GM19372 (cell line): Measurements from ENCODE around the gene ZAR1L.

Source experiments
- ATAC-seq: cut with Tn5 transposase; IDR thresholded peaks from one replicate; pipeline ENCODE4 v1.9.1; 2021; ENCODE audit warnings: mild to moderate bottlenecking, low read depth, moderate library complexity; ENCODE audit not compliant: unreplicated experiment

ZAR1L gene

DNA sequence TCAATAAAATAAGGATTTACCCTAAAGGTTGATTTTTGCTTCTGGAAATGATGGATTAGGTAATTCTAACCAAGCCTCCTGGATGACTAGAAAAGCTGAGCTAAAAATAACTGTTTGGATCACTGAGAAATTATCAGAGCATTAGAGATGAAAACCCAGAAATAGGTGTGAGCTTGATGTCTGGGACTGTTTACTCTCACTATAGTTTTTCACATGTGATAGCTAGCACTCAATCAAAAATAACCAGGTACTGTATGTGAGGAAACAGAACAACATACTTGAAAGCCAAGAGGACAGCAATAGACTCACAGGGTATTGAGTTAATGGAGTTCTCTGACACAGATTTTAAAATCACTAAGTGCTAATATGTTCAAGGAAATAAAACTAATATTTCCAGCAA, 9.5 kb downstream of the ZAR1L start:
- ATAC-seq = no peak

DNA sequence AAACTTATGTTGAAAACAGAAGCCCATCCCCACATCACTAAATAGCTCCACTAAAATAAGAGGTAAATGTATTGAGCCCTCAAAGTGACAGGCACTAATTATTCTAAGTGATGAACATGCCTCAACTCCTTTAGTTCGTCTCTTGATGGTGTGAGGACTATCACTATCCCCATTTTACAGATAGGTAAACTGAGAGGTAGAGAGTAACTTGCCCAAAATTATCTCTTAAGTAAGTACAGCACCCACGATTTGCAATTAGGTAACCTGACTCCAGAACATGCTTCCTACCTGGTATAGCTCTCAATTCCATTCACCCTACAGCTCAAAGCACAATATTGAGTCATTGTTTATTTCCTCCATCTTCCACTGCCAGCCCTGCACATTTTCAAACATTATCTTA, 12.7 kb downstream of the ZAR1L start:
- no peak for ATAC-seq

DNA sequence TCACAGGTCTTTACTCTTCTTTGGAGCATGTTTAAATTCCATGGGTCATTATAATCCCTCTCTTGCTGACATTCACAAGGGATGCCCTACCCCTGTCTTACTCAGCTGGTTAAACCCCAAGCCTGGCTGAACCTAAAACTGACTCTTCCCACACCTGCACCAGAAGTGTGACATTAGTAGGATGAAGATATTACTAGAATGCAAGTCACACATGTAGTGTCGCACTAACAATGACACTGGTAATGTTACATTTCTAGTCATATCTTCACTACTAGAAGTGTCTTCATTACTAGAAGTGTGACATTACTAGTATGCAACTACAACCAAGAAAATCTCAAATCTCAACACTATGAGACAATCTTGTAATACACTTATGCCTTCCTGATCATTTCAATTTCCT, 14.2 kb downstream of the ZAR1L start:
- no peak for ATAC-seq

DNA sequence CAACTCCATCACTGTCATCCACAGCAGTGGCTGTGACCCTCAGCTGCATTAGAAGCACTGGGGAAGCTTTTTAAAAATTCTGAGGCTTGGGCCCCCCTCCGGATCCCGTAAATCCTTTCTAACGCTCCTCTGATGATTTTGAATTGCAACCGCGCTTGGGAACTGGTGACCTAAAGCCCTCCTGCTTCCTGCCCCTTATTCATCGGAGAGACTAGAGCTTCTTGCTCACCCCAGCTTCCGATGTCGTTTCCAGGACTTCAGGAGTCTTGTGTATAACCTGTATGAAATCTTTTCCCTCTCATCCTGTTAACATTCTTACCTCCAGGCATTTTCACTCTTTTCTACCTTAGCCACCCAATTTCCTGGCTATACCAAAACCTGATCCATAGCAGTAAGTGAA, 14.8 kb downstream of the ZAR1L start:
- no peak for ATAC-seq

DNA sequence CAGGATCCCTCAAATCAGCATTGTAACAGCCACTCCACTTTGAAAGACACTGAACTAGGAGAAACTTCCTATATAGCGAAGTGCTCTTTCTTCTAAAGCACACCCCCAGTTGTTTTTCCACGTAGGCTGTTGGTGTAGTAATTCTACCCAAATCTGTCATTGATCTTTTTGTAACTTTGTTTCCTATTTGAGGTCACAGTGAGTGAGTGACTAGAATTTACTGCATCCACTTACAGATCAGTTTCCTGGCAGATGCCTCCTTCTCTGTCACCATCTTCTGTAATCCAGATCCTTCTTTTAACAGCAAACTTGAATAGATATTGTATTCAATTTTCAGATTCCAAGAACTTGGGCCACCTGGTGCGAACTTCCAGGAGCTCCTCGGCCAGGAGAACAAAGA, 15.3 kb downstream of the ZAR1L start:
- ATAC-seq = no peak

DNA sequence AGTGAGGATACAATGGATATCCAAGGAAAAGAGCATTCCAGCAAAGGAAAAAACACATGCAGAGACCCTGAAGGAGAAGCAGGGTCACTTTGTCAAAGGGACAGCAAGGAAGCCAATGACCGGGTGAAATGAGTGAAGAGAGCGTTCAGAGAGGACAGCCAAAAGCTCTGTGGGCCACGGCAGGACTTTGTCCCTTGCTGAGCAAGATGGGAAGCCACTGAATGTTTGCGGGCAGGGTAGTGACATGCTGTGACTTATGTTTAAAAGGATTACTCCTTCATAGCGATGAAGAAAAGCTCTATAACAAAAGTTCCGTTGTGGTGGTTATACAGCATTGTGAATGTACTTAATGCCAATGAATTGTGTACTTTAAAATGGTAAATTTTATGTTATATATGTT, 16.5 kb downstream of the ZAR1L start:
- ATAC-seq = no peak

DNA sequence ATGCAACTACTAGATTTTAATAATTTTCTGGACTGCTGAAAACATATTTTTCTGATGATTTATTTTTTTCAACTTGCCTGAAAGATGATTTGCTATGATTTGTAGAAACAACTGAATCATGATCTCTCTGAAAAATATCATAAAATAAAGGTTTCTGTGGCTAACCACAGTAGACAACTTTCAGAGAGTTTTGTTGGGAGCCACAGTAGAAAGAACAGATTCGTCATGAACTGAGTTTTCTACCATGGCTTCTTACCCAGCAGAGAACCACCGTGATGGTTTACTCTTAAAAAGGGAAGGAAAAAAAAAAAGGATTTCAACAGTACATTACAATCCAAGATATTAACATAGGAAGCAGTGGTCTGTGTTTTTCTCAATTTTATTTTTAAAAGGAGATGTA, 18.0 kb downstream of the ZAR1L start:
- ATAC-seq = no peak

DNA sequence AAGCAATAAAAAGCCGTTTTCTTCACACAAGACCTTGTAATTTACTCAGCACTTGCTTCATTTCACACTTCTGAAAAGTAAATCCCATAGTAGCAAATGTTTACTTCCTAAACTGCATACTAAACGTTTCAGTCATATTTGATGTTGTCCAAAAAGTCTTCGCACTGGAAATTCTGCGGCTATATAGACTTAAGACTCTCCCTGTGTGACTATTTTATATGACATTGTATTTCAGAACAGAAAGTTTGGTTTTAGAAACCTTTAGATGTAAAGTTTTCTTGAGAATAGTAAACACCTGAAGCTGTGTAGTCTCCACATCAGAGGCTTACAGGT, 29.6 kb downstream of the ZAR1L start:
- no peak for ATAC-seq

DNA sequence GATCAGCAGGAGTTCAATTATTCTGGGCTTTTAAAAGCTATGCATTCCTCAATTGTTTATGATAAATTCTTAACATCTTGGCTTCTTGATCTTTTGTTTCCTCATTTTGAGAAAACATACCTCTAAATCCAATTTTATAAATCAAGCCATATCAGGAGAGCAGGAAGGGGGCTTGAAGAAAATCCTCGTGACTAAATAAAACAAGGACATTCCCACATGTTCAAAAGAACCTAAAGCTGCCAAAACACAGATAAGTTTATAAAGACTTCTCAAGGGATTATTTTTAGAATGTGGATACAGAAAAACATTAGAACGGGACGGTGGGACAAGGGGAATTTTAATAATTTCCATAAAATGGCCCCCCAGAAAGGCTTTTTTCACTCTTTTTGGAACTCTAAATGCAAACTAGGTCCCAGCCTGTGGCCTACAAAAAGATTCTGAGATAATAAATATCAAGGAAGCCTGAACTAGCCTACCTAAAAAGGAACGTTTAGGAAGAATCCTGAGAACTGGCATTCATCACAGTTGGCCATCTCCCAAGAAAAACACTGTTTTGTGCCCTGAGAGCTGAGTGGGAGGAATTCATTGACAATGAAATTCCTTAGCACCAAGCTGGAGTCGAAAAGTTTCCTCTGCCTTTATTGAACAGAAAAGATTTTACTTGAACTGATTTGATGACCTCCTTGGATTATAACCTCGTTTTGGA, 30.1 kb downstream of the ZAR1L start:
- ATAC-seq = no peak

DNA sequence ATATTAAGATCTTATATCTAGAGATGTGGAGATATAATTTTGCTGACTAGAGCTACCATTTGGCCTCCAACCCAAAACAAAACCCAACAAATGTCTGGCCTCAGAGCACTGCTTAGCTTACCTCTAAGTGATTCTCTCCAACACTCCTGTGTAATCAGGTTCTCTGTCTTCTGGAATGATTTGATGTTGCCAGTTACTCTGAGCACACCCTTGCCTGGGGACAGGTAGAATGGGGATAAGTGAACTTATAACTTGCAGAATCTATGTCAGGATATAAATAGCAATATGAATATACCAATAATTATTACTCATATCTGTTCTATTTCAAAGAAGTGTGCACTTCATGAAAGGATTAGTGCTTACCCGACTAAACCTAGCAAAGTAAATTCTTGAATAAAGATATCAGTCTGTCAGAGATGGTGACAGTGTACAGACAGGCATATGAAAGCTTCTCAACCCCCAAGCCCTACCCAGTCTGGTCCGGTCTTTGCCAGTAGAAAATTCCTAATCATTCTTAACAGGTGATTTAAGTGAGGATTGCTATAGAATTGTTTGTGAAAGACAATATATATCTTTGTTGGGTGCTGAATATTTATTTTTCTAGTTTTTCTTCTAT, 33.0 kb downstream of the ZAR1L start:
- ATAC-seq = no peak

DNA sequence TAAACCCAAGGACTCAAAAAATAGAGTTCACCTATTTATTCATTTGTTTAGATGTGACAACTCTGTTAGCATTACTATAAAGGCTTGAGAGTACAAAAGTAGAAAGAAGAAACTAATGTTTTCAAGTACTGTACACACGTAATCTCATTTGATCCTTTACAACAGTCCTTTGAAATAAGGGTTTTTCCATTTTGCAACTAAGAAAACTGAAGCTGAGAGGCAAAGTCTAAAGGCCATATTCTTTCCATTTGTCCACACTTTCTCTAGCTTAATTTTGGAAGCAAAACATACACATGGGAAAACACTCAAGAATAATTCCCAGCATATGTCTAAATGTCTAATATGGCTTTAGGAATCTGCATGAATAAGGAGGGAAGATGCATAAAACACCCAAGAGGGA, 34.1 kb downstream of the ZAR1L start:
- no peak for ATAC-seq

DNA sequence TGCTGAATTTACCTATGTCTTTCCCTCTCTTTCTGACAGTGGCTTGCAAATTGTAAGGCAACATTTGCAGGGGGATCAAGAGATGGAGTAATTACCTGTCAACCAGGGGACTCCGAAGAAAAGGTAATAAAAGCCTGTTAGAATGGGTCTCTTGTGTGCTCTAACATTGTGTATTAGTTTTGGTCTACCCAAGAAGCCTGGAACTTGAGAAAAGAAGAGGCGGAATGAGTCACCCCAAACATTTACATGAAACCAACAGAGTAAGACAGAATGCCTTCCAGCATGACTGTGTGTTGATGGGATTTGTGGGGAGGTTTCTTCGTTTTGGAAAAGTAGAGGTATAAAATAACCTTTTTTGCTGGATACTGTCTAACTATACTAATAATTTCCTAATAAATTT, 36.7 kb downstream of the ZAR1L start:
- no peak for ATAC-seq

DNA sequence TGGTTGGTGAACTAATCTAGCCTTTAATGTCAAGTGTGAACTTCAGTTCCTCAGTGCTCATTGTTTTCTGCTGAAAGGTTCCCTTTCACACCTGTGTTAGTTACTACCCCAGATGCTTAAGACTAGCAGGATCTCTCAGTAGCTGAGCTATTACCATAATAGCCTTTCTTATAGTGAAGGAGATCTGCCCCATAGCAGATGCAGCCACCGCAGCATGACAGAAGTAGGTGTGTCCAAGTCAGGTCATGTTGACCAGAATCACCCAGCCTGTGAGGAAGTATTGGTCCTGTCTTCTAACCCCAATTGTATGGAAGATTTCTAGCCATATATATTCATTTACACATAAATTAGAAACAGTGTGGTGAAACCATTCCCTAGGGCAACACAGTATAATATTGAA, 37.3 kb downstream of the ZAR1L start:
- no peak for ATAC-seq

DNA sequence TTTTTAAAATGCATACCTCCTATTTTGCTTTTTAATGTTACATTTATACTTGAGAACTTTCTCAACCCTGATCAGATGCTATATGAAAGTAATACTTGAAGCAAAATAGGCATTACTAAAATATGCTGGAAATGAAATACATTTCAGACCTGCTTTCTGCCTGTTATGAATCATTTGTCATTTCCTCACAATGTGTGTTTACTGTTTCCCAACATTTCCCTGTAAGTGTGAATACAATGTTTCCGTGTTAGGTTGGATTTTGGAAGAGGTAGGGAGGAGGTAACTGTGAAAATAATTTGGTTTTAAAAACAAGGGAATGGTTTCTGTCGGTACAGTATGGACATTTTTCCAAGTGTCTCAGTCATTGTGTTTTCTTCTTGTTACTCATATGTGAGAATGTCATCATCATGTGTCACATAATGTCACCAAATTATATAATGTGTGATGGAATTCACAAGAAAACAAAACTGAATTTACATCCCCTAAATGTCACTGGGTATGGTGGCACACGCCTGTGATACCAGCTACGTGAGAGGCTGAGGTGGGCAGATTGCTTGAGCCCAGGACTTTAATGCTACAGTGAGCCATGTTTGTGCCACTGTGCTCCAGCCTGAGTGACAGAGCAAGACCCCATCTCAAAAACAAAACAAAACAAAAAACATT, 43.0 kb downstream of the ZAR1L start:
- ATAC-seq = no peak

DNA sequence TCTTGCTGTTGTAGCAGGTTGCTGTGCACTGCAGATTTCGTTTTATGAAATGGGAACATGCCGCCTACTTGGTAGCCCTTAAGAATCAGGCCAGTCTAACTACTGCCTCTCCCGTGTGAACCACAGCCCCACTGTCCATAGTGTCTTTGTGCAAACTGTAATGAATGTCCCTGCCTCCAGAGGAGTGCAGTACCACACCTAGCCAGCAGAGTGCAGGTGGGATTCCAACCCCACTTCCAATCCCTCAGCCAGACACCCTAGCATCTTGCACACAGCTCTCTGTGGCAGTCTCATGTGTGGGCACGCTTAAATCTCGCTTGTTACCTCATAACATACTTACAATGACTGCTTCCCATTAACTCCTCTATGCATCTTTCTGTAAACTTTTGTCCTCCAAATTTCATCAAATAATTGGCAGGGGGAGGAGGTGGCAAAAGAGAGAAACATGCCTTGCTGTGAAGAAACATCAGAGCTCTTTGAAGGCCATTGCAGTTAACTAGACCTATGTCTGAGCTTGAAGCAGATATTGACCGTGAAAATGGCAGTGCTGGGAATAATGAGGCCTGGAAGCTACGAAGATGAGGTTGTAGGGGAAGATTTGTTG, 47.2 kb downstream of the ZAR1L start:
- peak; percentile 82 for ATAC-seq

DNA sequence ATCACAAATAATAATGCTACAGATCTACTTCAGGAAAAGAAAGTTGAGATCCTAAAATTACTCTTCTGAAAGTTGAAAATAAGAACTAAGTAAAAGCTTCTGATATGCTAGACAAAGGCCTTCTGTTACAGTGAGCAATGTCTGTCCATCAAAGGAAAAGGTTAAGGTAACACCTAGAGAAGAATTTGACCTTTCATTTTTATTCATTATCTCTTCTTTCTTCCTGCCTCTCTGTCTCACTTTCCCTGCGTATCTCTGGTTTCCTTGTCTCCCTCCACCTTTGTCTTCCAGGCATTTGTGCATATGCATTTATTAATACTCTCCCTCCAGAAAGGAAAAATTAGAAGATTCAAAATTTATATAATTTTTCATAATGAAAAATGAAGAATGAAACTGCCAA, 49.0 kb downstream of the ZAR1L start:
- no peak for ATAC-seq

DNA sequence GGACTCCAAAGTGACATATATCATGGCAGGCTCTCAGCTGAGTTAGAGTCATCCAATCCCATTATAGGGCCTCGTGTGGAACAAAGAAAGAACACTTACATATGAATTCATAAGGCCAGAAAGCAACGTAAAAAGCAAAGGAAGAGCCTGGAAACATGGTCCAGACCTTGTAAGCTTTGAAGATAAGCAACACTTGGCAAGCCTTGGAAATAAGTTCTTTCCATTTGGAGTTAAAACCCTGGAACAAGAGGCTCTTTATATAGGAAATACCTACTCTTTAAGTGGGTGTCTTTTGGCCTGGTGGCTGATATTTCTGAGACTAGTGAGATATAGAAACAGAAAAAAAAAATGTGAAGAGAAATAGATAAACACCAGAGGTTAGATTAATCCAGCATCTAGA, 49.4 kb downstream of the ZAR1L start:
- ATAC-seq = no peak

DNA sequence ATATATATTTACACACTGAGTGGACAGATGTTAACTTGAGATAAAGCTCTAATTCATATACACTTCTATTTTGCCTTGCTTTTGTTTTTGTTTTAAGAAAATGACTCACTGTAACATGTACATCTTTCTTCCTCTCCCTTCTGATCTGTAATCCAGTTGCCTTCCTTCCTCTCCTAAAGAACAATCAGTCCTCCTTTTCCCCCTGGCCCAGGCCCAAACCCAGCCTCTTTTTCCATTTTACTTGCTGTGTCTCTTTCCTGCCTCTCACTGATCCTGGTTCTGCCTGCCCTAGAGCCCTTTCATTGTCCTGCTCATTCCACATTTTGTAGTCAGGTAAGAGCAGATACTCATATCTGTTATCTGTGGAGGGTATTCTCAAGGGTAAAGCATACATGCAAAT, 50.8 kb downstream of the ZAR1L start:
- ATAC-seq = no peak

DNA sequence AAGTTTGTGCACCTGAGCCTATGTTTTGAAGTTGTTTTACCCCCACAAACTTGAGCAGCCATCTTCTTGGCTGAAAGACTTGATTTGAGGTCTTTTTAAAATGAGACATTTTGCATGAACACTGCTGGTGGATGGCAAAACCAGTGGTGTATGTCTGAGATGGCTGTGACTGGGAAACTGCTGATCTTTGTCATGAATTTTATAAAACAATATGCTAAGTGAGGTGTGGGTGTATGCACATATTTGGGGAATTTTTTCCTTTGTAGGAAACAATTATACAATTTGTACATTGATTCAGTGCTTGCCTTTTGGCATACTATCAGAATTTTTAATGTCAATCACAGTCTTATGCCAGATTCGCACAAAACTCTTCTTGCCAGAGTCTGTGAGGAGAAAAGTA, 52.5 kb downstream of the ZAR1L start:
- no peak for ATAC-seq

DNA sequence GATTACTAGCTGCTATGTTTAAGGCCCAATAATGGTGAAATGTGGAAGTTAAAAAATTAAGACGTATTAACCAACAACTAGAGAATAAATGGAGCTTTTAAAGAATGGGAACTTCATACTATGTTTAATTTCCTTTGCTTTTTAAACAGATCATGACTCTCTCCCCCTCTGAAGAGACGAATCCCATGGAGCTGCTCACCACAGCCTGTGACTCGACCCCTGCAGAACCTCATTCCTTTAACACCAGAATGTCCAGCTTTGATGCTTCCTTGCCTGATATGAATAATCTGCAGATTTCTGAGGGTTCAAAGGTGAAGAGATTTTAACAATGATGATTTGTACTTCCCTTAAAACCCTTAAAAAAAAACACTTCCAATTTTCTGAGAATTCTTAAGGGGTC, 53.0 kb downstream of the ZAR1L start:
- no peak for ATAC-seq

DNA sequence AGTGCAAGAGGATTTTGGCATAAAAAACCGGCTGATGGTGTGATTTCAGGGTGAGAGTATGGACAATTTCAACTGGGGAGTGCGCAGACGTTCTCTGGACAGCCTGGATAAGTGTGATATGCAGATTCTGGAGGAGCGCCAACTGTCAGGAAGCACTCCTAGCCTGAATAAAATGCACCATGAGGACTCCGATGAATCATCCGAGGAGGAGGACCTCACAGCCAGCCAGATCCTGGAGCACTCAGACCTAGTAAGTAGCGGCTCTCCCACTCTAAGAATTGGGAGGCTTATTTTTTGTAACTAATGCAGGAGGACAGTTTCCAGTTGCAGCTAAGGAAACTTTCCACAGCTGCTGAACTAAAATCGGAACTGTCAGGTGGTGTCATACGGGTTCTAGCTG, 53.6 kb downstream of the ZAR1L start:
- no peak for ATAC-seq

DNA sequence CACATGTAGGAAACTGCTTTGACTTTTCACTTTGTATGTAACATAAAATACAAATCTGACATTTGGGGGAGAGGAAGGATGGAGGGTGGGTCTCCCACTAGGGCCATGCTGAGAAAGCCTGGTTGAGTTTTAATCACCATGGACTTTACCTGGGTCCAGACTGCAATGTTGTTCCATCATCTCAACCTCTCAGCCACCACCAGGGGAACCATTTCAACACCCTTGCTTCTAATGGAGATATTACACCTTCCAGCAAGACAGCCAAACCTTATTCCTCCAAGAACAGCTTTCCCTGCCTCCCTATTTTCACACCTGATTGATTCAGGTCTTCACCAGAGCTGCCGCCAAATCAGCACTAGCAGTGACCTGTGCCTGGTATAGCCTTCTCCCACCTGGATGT, 56.0 kb downstream of the ZAR1L start:
- no peak for ATAC-seq
